Peyer's patch (tissue), 4 donors: ENCODE measurements around the gene TP53BP1.

ENCODE experiments used
- CTCF ChIP-seq, 6 experiments: fragments of 450-650 bp in 4 of 6; fragments of 200-600 bp in 2 of 6; sonication (generic) in 1 of 6; IDR thresholded peaks; one replicate each; pipeline ENCODE4 v1.5.1; 2017 to 2019; ENCODE audit warnings: antibody characterized with exemption in 6 of 6, mild to moderate bottlenecking in 3 of 6, moderate library complexity in 1 of 6
- POLR2A ChIP-seq, 2 donors: fragments of 450-650 bp; IDR thresholded peaks; one replicate each; pipeline ENCODE4 v1.5.1; 2017; ENCODE audit warnings: antibody characterized with exemption in 2 of 2, mild to moderate bottlenecking in 2 of 2, moderate library complexity in 2 of 2

DNA sequence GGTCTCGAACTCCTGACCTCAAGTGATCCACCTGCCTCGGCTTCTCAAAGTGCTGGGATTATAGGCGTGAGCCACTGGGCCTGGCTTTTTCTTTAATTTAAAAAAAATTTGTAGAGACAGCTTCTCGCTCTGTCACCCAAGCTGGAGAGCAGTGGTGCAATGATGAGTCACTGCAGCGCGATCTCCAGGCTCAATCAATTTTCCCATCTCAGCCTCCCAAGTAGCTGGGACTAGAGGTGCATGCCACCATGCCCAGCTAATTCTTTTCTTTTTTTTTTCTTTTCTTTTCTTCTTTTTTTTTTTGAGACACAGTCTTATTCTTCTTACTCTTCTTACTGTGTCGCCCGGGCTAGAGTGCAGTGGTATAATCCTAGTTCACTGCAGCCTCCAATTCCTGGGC lies 102.2 kb downstream of the TP53BP1 start:
- no peak for TF ChIP-seq CTCF (IDR thresholded peaks at IDR 0.05)
- TF ChIP-seq POLR2A (IDR thresholded peaks at IDR 0.05) = no peak
